HEK293 (cell line): ENCODE measurements around the gene CEBPB.

Experiments used
- KLF10 ChIP-seq: fragments of 450-650 bp; IDR thresholded peaks from 2 replicates; pipeline ENCODE4 v1.5.1; 2018; ENCODE audit warnings: missing biosample characterization, mild to moderate bottlenecking, missing genetic modification characterization
- PRDM1 ChIP-seq: fragments of 450-650 bp; formaldehyde crosslinking; IDR thresholded peaks from 2 replicates; pipeline ENCODE4; 2016; ENCODE audit warnings: missing biosample characterization, missing genetic modification characterization
- TCF7L2 ChIP-seq: IDR thresholded peaks from 2 replicates; pipeline ENCODE4 v1.6.1; 2011; ENCODE audit warnings: low read depth, mild to moderate bottlenecking, inconsistent platforms, low read length, moderate library complexity, borderline replicate concordance
- YY1 ChIP-seq: fragments of 450-650 bp; formaldehyde crosslinking; IDR thresholded peaks from 2 replicates; pipeline ENCODE4 v1.5.1; 2018; ENCODE audit warnings: missing biosample characterization, missing genetic modification characterization
- ZNF114 ChIP-seq: fragments of 450-650 bp; formaldehyde crosslinking; IDR thresholded peaks from 2 replicates; pipeline ENCODE4 v1.5.0; 2017; ENCODE audit warnings: missing biosample characterization, missing genetic modification characterization
- ZNF423 ChIP-seq: fragments of 450-650 bp; formaldehyde crosslinking; IDR thresholded peaks from 2 replicates; pipeline ENCODE4 v1.5.1; 2016; ENCODE audit warnings: missing biosample characterization, missing genetic modification characterization
- ZNF560 ChIP-seq: fragments of 450-650 bp; formaldehyde crosslinking; IDR thresholded peaks from 2 replicates; pipeline ENCODE4 v1.5.1; 2017; ENCODE audit warnings: missing biosample characterization, missing genetic modification characterization, borderline replicate concordance
- ZNF629 ChIP-seq: fragments of 450-650 bp; formaldehyde crosslinking; IDR thresholded peaks from 2 replicates; pipeline ENCODE4 v1.5.1; 2017; ENCODE audit warnings: missing biosample characterization, missing genetic modification characterization
- ZNF660 ChIP-seq: fragments of 450-650 bp; IDR thresholded peaks from 2 replicates; pipeline ENCODE4 v1.5.1; 2018; ENCODE audit warnings: missing biosample characterization, mild to moderate bottlenecking, missing genetic modification characterization
- TF ChIP-seq, protein P1 (sequence below): fragments of 450-650 bp; formaldehyde crosslinking; conservative IDR thresholded peaks from 2 replicates; pipeline ENCODE4 v1.5.1; 2016; ENCODE audit warnings: low read depth, missing biosample characterization, missing genetic modification characterization
- TF ChIP-seq, protein P2 (sequence below): fragments of 450-650 bp; formaldehyde crosslinking; IDR thresholded peaks from 2 replicates; pipeline ENCODE4 v1.5.1; 2017; ENCODE audit warnings: missing biosample characterization, missing genetic modification characterization
- TF ChIP-seq, protein P3 (sequence below): fragments of 450-650 bp; formaldehyde crosslinking; IDR thresholded peaks from 2 replicates; pipeline ENCODE4 v1.5.1; 2016; ENCODE audit warnings: missing biosample characterization, missing genetic modification characterization
- TF ChIP-seq, protein P4 (sequence below): fragments of 450-650 bp; formaldehyde crosslinking; IDR thresholded peaks from 2 replicates; pipeline ENCODE4 v1.5.1; 2016; ENCODE audit warnings: missing biosample characterization, missing genetic modification characterization, low read depth
- TF ChIP-seq, protein P5 (sequence below): fragments of 450-650 bp; formaldehyde crosslinking; IDR thresholded peaks from 2 replicates; pipeline ENCODE4 v1.5.1; 2016; ENCODE audit warnings: missing biosample characterization, missing genetic modification characterization

DNA sequence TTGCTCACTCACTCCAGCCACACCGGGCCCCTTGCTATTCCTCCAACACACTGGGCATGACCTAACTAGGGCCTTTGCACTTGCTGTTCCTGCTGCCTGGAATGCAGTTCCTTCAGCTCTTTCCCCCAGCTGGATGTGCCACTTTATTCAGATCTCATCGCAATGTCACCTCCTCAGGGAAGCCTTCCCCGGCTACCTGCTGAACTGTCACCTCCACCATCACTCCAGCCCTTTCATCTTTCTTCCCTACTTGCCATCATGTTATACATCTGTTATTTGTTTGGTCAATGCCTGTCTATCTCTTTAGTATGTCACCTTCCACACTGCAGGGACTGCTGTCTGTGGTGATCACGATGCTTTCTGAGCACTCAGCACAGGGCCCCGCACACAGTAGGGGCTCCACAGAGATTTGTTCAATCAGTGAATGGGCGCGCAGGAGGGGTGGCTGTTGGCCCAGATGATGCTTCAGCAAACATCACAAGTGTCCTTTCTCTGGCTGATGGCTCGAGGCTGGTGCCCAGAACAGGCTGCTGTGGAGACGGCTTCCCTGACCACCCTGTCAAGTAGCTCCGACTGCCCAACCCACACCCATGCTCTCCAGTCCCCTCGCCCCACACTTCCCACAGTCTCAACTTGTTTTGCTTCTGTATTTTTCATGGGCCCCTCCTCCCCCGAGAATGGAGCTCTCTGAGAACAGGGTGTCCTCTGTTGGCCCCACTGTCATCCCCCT, 31.8 kb downstream of the CEBPB start:
- TF ChIP-seq, protein P1, sequence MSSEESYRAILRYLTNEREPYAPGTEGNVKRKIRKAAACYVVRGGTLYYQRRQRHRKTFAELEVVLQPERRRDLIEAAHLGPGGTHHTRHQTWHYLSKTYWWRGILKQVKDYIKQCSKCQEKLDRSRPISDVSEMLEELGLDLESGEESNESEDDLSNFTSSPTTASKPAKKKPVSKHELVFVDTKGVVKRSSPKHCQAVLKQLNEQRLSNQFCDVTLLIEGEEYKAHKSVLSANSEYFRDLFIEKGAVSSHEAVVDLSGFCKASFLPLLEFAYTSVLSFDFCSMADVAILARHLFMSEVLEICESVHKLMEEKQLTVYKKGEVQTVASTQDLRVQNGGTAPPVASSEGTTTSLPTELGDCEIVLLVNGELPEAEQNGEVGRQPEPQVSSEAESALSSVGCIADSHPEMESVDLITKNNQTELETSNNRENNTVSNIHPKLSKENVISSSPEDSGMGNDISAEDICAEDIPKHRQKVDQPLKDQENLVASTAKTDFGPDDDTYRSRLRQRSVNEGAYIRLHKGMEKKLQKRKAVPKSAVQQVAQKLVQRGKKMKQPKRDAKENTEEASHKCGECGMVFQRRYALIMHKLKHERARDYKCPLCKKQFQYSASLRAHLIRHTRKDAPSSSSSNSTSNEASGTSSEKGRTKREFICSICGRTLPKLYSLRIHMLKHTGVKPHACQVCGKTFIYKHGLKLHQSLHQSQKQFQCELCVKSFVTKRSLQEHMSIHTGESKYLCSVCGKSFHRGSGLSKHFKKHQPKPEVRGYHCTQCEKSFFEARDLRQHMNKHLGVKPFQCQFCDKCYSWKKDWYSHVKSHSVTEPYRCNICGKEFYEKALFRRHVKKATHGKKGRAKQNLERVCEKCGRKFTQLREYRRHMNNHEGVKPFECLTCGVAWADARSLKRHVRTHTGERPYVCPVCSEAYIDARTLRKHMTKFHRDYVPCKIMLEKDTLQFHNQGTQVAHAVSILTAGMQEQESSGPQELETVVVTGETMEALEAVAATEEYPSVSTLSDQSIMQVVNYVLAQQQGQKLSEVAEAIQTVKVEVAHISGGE (tag by site-specific recombination), result no peak
- TF ChIP-seq, protein P2, sequence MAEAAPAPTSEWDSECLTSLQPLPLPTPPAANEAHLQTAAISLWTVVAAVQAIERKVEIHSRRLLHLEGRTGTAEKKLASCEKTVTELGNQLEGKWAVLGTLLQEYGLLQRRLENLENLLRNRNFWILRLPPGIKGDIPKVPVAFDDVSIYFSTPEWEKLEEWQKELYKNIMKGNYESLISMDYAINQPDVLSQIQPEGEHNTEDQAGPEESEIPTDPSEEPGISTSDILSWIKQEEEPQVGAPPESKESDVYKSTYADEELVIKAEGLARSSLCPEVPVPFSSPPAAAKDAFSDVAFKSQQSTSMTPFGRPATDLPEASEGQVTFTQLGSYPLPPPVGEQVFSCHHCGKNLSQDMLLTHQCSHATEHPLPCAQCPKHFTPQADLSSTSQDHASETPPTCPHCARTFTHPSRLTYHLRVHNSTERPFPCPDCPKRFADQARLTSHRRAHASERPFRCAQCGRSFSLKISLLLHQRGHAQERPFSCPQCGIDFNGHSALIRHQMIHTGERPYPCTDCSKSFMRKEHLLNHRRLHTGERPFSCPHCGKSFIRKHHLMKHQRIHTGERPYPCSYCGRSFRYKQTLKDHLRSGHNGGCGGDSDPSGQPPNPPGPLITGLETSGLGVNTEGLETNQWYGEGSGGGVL (tag by site-specific recombination), result no peak
- TF ChIP-seq, protein P3, sequence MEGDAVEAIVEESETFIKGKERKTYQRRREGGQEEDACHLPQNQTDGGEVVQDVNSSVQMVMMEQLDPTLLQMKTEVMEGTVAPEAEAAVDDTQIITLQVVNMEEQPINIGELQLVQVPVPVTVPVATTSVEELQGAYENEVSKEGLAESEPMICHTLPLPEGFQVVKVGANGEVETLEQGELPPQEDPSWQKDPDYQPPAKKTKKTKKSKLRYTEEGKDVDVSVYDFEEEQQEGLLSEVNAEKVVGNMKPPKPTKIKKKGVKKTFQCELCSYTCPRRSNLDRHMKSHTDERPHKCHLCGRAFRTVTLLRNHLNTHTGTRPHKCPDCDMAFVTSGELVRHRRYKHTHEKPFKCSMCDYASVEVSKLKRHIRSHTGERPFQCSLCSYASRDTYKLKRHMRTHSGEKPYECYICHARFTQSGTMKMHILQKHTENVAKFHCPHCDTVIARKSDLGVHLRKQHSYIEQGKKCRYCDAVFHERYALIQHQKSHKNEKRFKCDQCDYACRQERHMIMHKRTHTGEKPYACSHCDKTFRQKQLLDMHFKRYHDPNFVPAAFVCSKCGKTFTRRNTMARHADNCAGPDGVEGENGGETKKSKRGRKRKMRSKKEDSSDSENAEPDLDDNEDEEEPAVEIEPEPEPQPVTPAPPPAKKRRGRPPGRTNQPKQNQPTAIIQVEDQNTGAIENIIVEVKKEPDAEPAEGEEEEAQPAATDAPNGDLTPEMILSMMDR, result no peak
- TF ChIP-seq ZNF560, result no peak
- no peak for TF ChIP-seq ZNF423 (tag by site-specific recombination)
- no peak for TF ChIP-seq TCF7L2
- TF ChIP-seq, protein P4, sequence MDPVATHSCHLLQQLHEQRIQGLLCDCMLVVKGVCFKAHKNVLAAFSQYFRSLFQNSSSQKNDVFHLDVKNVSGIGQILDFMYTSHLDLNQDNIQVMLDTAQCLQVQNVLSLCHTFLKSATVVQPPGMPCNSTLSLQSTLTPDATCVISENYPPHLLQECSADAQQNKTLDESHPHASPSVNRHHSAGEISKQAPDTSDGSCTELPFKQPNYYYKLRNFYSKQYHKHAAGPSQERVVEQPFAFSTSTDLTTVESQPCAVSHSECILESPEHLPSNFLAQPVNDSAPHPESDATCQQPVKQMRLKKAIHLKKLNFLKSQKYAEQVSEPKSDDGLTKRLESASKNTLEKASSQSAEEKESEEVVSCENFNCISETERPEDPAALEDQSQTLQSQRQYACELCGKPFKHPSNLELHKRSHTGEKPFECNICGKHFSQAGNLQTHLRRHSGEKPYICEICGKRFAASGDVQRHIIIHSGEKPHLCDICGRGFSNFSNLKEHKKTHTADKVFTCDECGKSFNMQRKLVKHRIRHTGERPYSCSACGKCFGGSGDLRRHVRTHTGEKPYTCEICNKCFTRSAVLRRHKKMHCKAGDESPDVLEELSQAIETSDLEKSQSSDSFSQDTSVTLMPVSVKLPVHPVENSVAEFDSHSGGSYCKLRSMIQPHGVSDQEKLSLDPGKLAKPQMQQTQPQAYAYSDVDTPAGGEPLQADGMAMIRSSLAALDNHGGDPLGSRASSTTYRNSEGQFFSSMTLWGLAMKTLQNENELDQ (tag by site-specific recombination), result no peak
- TF ChIP-seq YY1 (tag by site-specific recombination), result no peak
- TF ChIP-seq, protein P5, sequence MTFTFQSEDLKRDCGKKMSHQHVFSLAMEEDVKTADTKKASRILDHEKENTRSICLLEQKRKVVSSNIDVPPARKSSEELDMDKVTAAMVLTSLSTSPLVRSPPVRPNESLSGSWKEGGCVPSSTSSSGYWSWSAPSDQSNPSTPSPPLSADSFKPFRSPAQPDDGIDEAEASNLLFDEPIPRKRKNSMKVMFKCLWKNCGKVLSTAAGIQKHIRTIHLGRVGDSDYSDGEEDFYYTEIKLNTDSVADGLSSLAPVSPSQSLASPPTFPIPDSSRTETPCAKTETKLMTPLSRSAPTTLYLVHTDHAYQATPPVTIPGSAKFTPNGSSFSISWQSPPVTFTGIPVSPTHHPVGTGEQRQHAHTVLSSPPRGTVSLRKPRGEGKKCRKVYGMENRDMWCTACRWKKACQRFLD (tag by site-specific recombination), result no peak
- TF ChIP-seq ZNF660, result no peak
- no peak for TF ChIP-seq KLF10 (tag by site-specific recombination)
- TF ChIP-seq ZNF629 (tag by site-specific recombination), result no peak
- TF ChIP-seq PRDM1 (tag by site-specific recombination), result no peak
- no peak for TF ChIP-seq ZNF114 (tag by site-specific recombination)
